Regular cardiac myocyte (primary cell): ENCODE results near the gene CD101. TPM values are rescaled to one million over a fixed set of nuclear protein-coding genes. Genes with fewer than 3 reads are reported as not detected.

Experiments
- total RNA-seq: library from RNA; depleted of rRNA; stranded (reverse); fragments of >200 nt; gene quantifications from 2 replicates; pipeline ENCODE4 v1.2.3, GENCODE V29; 2014

Gene CD101, protein sequence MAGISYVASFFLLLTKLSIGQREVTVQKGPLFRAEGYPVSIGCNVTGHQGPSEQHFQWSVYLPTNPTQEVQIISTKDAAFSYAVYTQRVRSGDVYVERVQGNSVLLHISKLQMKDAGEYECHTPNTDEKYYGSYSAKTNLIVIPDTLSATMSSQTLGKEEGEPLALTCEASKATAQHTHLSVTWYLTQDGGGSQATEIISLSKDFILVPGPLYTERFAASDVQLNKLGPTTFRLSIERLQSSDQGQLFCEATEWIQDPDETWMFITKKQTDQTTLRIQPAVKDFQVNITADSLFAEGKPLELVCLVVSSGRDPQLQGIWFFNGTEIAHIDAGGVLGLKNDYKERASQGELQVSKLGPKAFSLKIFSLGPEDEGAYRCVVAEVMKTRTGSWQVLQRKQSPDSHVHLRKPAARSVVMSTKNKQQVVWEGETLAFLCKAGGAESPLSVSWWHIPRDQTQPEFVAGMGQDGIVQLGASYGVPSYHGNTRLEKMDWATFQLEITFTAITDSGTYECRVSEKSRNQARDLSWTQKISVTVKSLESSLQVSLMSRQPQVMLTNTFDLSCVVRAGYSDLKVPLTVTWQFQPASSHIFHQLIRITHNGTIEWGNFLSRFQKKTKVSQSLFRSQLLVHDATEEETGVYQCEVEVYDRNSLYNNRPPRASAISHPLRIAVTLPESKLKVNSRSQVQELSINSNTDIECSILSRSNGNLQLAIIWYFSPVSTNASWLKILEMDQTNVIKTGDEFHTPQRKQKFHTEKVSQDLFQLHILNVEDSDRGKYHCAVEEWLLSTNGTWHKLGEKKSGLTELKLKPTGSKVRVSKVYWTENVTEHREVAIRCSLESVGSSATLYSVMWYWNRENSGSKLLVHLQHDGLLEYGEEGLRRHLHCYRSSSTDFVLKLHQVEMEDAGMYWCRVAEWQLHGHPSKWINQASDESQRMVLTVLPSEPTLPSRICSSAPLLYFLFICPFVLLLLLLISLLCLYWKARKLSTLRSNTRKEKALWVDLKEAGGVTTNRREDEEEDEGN
- under 0.01 TPM in 2 replicates for total RNA-seq

DNA sequence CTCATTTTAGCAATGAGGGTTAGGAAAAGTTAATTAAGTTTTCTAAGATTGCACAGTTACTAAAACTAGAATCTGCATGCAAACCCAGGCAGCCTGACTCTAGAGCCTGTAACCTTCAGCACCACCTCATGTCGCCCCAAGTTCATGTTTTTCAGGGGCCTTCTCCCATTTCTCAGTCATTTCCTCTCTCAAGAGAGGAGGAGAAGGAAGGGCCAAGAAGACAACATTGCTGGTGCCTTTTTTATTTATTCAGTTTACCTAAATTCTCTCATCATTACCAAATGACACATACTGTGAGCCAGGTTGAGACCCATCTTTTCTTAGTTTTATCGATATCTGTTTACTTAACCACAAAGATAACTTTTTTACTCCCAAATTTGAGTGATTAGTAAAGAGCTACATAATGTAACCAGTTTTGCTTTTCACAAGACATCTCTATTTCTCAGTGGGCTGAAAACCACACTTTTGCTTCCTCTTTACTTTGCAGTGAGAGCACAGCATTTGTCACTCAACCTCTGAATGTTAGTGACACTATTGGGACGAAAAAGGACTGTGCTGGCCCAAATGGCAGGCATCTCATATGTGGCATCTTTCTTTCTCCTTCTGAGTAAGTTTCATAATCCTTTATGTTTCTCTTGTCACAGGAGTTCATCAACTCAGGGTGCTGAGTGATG lies at the start of gene CD101:
TSS of gene CD101 (plus strand) at position 507 of the 674 bp plus-strand sequence. CDS start at position 565, 58 bp downstream.

DNA sequence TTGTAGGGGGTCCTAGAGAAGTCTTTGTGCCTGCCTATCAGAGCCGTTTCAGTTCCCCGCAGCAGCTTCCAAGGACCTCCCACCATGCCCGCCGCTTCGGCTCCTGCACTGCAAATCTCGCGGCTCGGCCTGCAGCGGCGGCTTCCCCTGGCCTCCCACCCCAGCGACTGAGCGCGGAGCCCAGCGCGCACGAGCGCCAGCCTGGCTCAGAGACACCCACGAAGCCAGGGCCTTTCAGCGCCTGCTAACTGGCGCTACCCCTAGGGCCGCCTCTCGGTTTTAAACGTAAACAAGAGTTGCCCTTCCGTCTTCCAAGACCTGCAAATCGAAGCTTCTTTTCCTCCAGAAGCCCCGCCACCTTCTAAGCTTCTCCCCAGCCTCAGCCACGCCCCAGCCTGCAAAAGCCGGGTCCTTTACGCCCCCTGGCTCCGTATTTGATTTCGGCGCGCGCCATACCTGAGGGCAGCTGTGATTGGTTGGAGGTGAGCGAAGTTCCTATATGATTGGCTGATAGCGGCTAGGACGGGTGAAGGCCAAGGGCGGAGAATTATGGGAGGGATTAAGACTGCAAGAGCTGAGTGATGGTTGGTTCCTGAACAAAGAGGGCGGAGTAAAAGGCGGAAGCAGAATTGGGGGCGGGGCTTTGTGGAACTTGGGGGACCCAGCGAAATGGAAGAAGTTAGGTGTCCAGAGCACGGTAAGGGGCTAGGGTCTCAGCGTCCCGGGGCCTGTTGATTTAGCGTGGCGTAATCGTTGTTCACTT lies 58.3 kb downstream of the CD101 start, which contains the start of gene TTF2:
TSS of gene TTF2 (plus strand) at position 649 of the 763 bp plus-strand sequence. CDS start at position 670, 21 bp downstream.

Other genes with a start within 250 kb of the CD101 start
- not detected in 2 replicates for gene CD2, start 247.3 kb upstream of the CD101 start, total RNA-seq
- gene PTGFRN, start 91.8 kb upstream of the CD101 start, total RNA-seq, result 31.4 and 74.1 TPM in 2 replicates
- 17.8 and 18.2 TPM in 2 replicates for gene TTF2, start 58.6 kb downstream of the CD101 start, total RNA-seq
- 3.3 and 3.4 TPM in 2 replicates for gene TRIM45, start 120.0 kb downstream of the CD101 start, total RNA-seq
- not detected in 2 replicates for gene VTCN1, start 209.2 kb downstream of the CD101 start, total RNA-seq